ENCODE measurements around the gene KANK3.

- TF ChIP-seq POLR2AphosphoS5 (IDR thresholded peaks at IDR 0.05) (no peak), MXI1 (conservative IDR thresholded peaks at IDR 0.05; ENCODE audit: poor library complexity, severe bottlenecking) (no peak)
- TF ChIP-seq, protein P1, sequence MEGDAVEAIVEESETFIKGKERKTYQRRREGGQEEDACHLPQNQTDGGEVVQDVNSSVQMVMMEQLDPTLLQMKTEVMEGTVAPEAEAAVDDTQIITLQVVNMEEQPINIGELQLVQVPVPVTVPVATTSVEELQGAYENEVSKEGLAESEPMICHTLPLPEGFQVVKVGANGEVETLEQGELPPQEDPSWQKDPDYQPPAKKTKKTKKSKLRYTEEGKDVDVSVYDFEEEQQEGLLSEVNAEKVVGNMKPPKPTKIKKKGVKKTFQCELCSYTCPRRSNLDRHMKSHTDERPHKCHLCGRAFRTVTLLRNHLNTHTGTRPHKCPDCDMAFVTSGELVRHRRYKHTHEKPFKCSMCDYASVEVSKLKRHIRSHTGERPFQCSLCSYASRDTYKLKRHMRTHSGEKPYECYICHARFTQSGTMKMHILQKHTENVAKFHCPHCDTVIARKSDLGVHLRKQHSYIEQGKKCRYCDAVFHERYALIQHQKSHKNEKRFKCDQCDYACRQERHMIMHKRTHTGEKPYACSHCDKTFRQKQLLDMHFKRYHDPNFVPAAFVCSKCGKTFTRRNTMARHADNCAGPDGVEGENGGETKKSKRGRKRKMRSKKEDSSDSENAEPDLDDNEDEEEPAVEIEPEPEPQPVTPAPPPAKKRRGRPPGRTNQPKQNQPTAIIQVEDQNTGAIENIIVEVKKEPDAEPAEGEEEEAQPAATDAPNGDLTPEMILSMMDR (IDR thresholded peaks at IDR 0.05; ENCODE audit: poor library complexity, severe bottlenecking) = no peak
Observed at GRCh38 chr19:8305798-8306197, 37.3 kb downstream of the KANK3 start.

All from neural cell (in vitro differentiated cells).